K562 (cell line): ENCODE measurements around the gene FAM227B. TPM values are rescaled to one million over a fixed set of nuclear protein-coding genes. Genes with fewer than 3 reads are reported as not detected.

Experiments used
- ATAC-seq: fragments of 200-7000 bp; cut with Tn5 transposase; 3 replicates; pipeline ENCODE4 v1.9.1; 2020; ENCODE audit warnings: moderate library complexity
- BruUV-seq: library from RNA; stranded (reverse); fragments of 400-500 nt; replicated peaks from 2 replicates; lab custom pipeline; 2021; lab: Mats Ljungman, UMichigan
- CTCF ChIA-PET: fragments of 300-600 bp; formaldehyde crosslinking; extraction: SDS; loops from one replicate; lab custom pipeline; 2021; ENCODE audit warnings: low intra/inter-chr PET ratio; lab: Yijun Ruan, JAX
- POLR2A ChIA-PET: fragments of 300-600, 350-650 bp; sonication (Branson Sonifier 250); formaldehyde crosslinking; extraction: SDS; loops from one replicate; lab custom pipeline; 2021; ENCODE audit warnings: antibody characterized with exemption, inconsistent platforms; lab: Yijun Ruan, JAX
- DNase-seq, 4 experiments: peaks; one replicate each; pipeline versions ENCODE4 v3.0.0 to v3.0.0-alpha.2; 2011 to 2018; ENCODE audit warnings: low spot score in 3 of 4, mixed read lengths in 3 of 4; ENCODE audit errors: extremely low read depth in 1 of 4
- FAIRE-seq: peaks from 2 replicates; lab custom pipeline; 2011; peaks lifted over from hg19 to GRCh38; lab: Jason Lieb, UNC
- H2AFZ ChIP-seq: 2 replicates; pipeline ENCODE4 v1.6.0; 2011; ENCODE audit warnings: low read depth, low read length, control low read depth, inconsistent platforms
- H3K27ac ChIP-seq: fragments of 200-600 bp; 3 replicates; pipeline ENCODE4 v1.8.0; 2011; ENCODE audit warnings: low read depth, mild to moderate bottlenecking, control low read depth, inconsistent platforms, low read length, moderate library complexity, mixed read lengths; ENCODE audit errors: extremely low read depth
- H3K27me3 ChIP-seq, 2 experiments: fragments of 300-600 bp in 1 of 2; 2 replicates in 1 of 2; 3 replicates in 1 of 2; pipeline versions ENCODE4 v1.6.0 to v1.8.0; 2011; ENCODE audit warnings: inconsistent platforms in 2 of 2, low read length in 2 of 2, mild to moderate bottlenecking in 1 of 2, mixed read lengths in 1 of 2, moderate library complexity in 1 of 2; ENCODE audit not compliant: control insufficient read depth in 2 of 2, insufficient read depth in 2 of 2
- H3K36me3 ChIP-seq: fragments of 300-600 bp; 3 replicates; pipeline ENCODE4 v1.8.0; 2011; ENCODE audit warnings: mild to moderate bottlenecking, low read length, inconsistent platforms; ENCODE audit not compliant: control insufficient read depth, insufficient read depth
- H3K4me1 ChIP-seq, 2 experiments: fragments of 200-600 bp in 1 of 2; replicated peaks in 1 of 2; 2 replicates in 1 of 2; 3 replicates in 1 of 2; pipeline versions ENCODE4 v1.5.1 to v1.8.0; 2011; ENCODE audit warnings: inconsistent platforms in 2 of 2, low read length in 2 of 2, mild to moderate bottlenecking in 1 of 2, mixed read lengths in 1 of 2, moderate library complexity in 1 of 2; ENCODE audit not compliant: control insufficient read depth in 2 of 2, insufficient read depth in 2 of 2
- H3K4me2 ChIP-seq: 2 replicates; pipeline ENCODE4 v1.6.1; 2011; ENCODE audit warnings: low read length, control low read depth, inconsistent platforms, mixed read lengths; ENCODE audit not compliant: insufficient read depth
- H3K4me3 ChIP-seq: fragments of 200-600 bp; sonication (generic), shearing (Covaris generic); 2 replicates; pipeline ENCODE4 v1.5.1; 2016; ENCODE audit warnings: control low read depth, inconsistent platforms
- H3K79me2 ChIP-seq: fragments of 200-600 bp; 3 replicates; pipeline ENCODE4 v1.8.0; 2011; ENCODE audit warnings: low read length, inconsistent platforms; ENCODE audit not compliant: control insufficient read depth, insufficient read depth
- H3K9ac ChIP-seq, 2 experiments: 2 replicates each; pipeline versions ENCODE4 v1.6.0 to v1.6.1; 2011; ENCODE audit warnings: low read depth in 2 of 2, low read length in 2 of 2, control low read depth in 1 of 2, inconsistent platforms in 1 of 2, mild to moderate bottlenecking in 1 of 2, mixed read lengths in 1 of 2; ENCODE audit not compliant: insufficient read depth in 1 of 2
- H3K9me1 ChIP-seq: one replicate; pipeline ENCODE4 v1.6.0; 2011; ENCODE audit warnings: inconsistent platforms, mild to moderate bottlenecking, low read length, moderate library complexity; ENCODE audit not compliant: control insufficient read depth, insufficient read depth
- H3K9me3 ChIP-seq: replicated peaks from 2 replicates; pipeline ENCODE4 v1.5.1; 2011; ENCODE audit warnings: low read depth, low read length, inconsistent platforms; ENCODE audit not compliant: control insufficient read depth, insufficient read depth
- H4K20me1 ChIP-seq: replicated peaks from 2 replicates; pipeline ENCODE4 v1.6.1; 2011; ENCODE audit warnings: low read length, inconsistent platforms, mixed read lengths; ENCODE audit not compliant: control insufficient read depth, insufficient read depth
- ARNT ChIP-seq, 2 experiments: fragments of 450-650 bp; IDR thresholded peaks; 2 replicates each; pipeline ENCODE4 v1.6.1; 2016; ENCODE audit warnings: mild to moderate bottlenecking in 1 of 2
- RBM25 ChIP-seq: fragments of 200-400 bp; formaldehyde crosslinking; IDR thresholded peaks from 2 replicates; pipeline ENCODE4 v1.6.1; 2018; ENCODE audit warnings: low read length, low read depth, moderate library complexity; ENCODE audit not compliant: severe bottlenecking
- WGBS: fragments of 100-300 bp; shearing (Covaris generic); methylation state at CpG from one replicate; pipeline ENCODE4 v1.1.6; 2016; ENCODE audit warnings: low coverage, mixed read lengths; ENCODE audit not compliant: insufficient coverage; ENCODE audit errors: missing lambda C conversion rate; 5-methylcytosine and 5-hydroxymethylcytosine counted together
- in situ Hi-C: fragments of 300-500 bp; cut with MboI; formaldehyde crosslinking; loops from 4 replicates; pipeline ENCODE4 v1.15.0; 2018; ENCODE audit warnings: inconsistent platforms, mixed read lengths
- intact Hi-C: fragments of 100-400 bp; cut with micrococcal nuclease; formaldehyde crosslinking; loops from 2 replicates; pipeline ENCODE4 v1.14.2; 2022
- polyA plus RNA-seq, 8 experiments: library from polyadenylated mRNA; depleted of rRNA in 4 of 8; stranded (reverse) in 5 of 8; unstranded in 3 of 8; fragments of >200 nt; fragmentation: Nextera tagmentation in 2 of 8; fragmentation: Illumina TruSeq in 1 of 8; extraction: Ambion mirVana in 2 of 8; extraction: Trizol in 1 of 8; gene quantifications; 2 replicates each; pipeline versions ENCODE4 v1.2.1 to v1.2.3, GENCODE V29; 2011 to 2014; ENCODE audit warnings: inconsistent platforms in 1 of 8, missing spikeins in 1 of 8
- total RNA-seq, 7 experiments: library from RNA; depleted of rRNA in 6 of 7; stranded (reverse); fragments of >200 nt in 6 of 7; fragmentation: Illumina TruSeq in 2 of 7; extraction: Trizol in 2 of 7; gene quantifications; 2 replicates each; pipeline versions ENCODE4 v1.2.1 to v1.2.3, GENCODE V29; 2011 to 2021; ENCODE audit warnings: low replicate concordance in 1 of 7
- TF ChIP-seq, protein P1 (sequence below): fragments of 450-650 bp; IDR thresholded peaks from 2 replicates; pipeline ENCODE4 v1.6.1; 2016; ENCODE audit warnings: mild to moderate bottlenecking, moderate library complexity
- TF ChIP-seq, protein P2 (sequence below): fragments of 450-650 bp; formaldehyde crosslinking; IDR thresholded peaks from 2 replicates; pipeline ENCODE4 v1.4.0; 2020; ENCODE audit warnings: mild to moderate bottlenecking, mixed read lengths

FAM227B gene
- total and polyA plus RNA-seq, 9 of the 15 experiments (the other 6 are each of a cell fraction or from before 2014, with no cell fraction given) = 5.1 to 12.5 (median 11.2) TPM

- Histone ChIP-seq H3K4me2 (no peak overlapping the region), H3K27me3 (no peaks in the 10 kb centered on the region), H3K9ac (no peak overlapping the region), H3K9me3 (no peaks in the 10 kb centered on the region), H3K36me3 (no peaks in the 10 kb centered on the region), H3K4me1 (peaks cover 0 to 3% of the 10 kb centered on the region in 2 experiments; a peak in 1 of 5 replicates), H3K4me3 (no peak overlapping the region), H3K79me2 (no peaks in the 10 kb centered on the region), H4K20me1 (no peaks in the 10 kb centered on the region), H3K27ac (no peak overlapping the region), H2AFZ (no peak overlapping the region), H3K9me1 (no peaks in the 10 kb centered on the region)
- POLR2A ChIA-PET = no interaction called here
- in situ Hi-C loops (no loop called here), intact Hi-C loops (no loop called here)
- TF ChIP-seq, protein P1, sequence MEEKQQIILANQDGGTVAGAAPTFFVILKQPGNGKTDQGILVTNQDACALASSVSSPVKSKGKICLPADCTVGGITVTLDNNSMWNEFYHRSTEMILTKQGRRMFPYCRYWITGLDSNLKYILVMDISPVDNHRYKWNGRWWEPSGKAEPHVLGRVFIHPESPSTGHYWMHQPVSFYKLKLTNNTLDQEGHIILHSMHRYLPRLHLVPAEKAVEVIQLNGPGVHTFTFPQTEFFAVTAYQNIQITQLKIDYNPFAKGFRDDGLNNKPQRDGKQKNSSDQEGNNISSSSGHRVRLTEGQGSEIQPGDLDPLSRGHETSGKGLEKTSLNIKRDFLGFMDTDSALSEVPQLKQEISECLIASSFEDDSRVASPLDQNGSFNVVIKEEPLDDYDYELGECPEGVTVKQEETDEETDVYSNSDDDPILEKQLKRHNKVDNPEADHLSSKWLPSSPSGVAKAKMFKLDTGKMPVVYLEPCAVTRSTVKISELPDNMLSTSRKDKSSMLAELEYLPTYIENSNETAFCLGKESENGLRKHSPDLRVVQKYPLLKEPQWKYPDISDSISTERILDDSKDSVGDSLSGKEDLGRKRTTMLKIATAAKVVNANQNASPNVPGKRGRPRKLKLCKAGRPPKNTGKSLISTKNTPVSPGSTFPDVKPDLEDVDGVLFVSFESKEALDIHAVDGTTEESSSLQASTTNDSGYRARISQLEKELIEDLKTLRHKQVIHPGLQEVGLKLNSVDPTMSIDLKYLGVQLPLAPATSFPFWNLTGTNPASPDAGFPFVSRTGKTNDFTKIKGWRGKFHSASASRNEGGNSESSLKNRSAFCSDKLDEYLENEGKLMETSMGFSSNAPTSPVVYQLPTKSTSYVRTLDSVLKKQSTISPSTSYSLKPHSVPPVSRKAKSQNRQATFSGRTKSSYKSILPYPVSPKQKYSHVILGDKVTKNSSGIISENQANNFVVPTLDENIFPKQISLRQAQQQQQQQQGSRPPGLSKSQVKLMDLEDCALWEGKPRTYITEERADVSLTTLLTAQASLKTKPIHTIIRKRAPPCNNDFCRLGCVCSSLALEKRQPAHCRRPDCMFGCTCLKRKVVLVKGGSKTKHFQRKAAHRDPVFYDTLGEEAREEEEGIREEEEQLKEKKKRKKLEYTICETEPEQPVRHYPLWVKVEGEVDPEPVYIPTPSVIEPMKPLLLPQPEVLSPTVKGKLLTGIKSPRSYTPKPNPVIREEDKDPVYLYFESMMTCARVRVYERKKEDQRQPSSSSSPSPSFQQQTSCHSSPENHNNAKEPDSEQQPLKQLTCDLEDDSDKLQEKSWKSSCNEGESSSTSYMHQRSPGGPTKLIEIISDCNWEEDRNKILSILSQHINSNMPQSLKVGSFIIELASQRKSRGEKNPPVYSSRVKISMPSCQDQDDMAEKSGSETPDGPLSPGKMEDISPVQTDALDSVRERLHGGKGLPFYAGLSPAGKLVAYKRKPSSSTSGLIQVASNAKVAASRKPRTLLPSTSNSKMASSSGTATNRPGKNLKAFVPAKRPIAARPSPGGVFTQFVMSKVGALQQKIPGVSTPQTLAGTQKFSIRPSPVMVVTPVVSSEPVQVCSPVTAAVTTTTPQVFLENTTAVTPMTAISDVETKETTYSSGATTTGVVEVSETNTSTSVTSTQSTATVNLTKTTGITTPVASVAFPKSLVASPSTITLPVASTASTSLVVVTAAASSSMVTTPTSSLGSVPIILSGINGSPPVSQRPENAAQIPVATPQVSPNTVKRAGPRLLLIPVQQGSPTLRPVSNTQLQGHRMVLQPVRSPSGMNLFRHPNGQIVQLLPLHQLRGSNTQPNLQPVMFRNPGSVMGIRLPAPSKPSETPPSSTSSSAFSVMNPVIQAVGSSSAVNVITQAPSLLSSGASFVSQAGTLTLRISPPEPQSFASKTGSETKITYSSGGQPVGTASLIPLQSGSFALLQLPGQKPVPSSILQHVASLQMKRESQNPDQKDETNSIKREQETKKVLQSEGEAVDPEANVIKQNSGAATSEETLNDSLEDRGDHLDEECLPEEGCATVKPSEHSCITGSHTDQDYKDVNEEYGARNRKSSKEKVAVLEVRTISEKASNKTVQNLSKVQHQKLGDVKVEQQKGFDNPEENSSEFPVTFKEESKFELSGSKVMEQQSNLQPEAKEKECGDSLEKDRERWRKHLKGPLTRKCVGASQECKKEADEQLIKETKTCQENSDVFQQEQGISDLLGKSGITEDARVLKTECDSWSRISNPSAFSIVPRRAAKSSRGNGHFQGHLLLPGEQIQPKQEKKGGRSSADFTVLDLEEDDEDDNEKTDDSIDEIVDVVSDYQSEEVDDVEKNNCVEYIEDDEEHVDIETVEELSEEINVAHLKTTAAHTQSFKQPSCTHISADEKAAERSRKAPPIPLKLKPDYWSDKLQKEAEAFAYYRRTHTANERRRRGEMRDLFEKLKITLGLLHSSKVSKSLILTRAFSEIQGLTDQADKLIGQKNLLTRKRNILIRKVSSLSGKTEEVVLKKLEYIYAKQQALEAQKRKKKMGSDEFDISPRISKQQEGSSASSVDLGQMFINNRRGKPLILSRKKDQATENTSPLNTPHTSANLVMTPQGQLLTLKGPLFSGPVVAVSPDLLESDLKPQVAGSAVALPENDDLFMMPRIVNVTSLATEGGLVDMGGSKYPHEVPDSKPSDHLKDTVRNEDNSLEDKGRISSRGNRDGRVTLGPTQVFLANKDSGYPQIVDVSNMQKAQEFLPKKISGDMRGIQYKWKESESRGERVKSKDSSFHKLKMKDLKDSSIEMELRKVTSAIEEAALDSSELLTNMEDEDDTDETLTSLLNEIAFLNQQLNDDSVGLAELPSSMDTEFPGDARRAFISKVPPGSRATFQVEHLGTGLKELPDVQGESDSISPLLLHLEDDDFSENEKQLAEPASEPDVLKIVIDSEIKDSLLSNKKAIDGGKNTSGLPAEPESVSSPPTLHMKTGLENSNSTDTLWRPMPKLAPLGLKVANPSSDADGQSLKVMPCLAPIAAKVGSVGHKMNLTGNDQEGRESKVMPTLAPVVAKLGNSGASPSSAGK = no peak
- TF ChIP-seq, protein P2, sequence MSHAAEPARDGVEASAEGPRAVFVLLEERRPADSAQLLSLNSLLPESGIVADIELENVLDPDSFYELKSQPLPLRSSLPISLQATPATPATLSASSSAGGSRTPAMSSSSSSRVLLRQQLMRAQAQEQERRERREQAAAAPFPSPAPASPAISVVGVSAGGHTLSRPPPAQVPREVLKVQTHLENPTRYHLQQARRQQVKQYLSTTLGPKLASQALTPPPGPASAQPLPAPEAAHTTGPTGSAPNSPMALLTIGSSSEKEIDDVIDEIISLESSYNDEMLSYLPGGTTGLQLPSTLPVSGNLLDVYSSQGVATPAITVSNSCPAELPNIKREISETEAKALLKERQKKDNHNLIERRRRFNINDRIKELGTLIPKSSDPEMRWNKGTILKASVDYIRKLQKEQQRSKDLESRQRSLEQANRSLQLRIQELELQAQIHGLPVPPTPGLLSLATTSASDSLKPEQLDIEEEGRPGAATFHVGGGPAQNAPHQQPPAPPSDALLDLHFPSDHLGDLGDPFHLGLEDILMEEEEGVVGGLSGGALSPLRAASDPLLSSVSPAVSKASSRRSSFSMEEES (CRISPR knock-in tag) = peak; percentile 49; the same call in 1 of the 2 replicates
- no peak for TF ChIP-seq RBM25
- no peak for TF ChIP-seq ARNT (IDR thresholded peaks at IDR 0.05)
- no peak for ATAC-seq
- 18% methylated on average over 1 of the region's 1 CpG for WGBS
- CTCF ChIA-PET = no interaction called here
- no peak for FAIRE-seq
- BruUV-seq = no TSS peak
- no peak for DNase-seq
Measured at GRCh38 chr15:49441816-49442215, 178.8 kb downstream of the FAM227B start.
